SKM-1 treated with dmso at 0.1 percent for 144 hours (cell line): ENCODE data around the gene LTBP4.

ENCODE experiments used
- DNase-seq: peaks from one replicate; lab custom pipeline; 2025; ENCODE audit not compliant: unreplicated experiment; lab: John Stamatoyannopoulos, UW

The LTBP4 gene

DNA sequence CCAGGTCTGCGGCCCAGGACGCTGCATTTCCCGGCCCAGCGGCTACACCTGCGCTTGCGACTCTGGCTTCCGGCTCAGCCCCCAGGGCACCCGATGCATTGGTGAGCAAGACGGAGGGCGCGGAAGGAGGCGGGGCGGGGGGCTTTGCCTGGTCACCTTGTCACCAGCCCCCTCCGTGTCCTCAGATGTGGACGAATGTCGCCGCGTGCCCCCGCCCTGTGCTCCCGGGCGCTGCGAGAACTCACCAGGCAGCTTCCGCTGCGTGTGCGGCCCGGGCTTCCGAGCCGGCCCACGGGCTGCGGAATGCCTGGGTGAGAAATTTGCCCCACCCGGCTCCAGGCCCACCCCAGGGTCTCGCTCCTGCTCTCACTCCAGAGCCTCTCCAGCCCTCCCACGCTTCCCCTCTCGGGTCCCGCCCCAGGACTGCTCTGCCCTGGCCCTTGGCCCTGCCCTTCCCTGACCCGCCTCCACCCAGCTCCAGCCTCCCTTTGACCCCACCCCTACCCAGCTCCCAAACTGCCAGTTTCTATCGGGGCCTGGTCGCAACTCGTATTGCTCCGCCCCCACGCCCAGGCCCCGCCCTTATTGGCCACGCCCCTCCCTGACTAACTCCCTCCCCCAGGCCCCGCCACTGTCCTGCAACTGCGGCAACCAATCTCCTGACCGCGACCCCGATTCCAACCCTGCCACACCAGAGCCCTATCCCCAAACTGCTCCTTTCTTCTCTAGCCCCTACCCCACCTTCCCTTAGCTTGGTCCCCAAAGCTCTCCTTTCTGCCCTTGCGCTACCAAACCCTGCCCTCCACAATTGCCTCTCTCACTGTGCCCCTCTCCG lies 8.6 kb downstream of the LTBP4 start:
- peak; percentile 92 for DNase-seq

DNA sequence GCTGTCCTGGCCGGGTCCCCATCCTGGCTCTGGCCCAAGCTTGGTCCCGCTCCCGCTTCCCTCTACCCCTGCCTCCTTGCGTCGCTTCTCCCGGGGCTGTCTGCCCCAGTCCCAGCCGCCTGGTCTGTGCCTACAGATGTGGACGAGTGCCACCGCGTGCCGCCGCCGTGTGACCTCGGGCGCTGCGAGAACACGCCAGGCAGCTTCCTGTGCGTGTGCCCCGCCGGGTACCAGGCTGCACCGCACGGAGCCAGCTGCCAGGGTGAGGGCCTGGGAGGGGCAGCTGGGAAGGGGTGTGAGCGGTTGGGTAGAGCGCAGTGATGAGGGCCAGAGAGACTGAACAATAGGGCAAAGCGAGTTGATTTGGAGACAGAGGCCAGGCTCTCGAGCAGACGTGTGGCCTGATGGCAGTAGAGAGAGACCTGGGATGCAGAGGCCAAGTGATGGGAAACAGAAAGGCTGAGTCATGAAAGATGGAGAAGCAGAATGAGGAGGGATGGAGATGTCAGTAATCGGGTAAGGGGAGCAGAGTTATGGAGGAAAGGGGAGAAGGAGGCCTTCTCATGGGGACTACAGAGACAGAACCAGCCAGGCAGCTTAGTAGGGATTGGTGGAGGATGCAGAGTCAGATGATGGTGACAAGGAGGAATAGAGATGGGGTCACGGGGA lies 9.4 kb downstream of the LTBP4 start:
- DNase-seq = no peak

DNA sequence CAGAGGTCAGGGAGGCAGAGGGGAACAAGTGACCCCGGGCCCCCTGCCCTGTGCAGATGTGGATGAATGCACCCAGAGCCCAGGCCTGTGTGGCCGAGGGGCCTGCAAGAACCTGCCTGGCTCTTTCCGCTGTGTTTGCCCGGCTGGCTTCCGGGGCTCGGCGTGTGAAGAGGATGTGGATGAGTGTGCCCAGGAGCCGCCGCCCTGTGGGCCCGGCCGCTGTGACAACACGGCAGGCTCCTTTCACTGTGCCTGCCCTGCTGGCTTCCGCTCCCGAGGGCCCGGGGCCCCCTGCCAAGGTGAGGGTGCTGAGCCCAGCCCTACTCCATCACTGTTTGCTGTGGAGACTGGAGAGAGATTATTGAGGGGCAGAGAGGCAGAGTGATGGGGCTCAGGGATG lies 9.9 kb downstream of the LTBP4 start:
- no peak for DNase-seq

DNA sequence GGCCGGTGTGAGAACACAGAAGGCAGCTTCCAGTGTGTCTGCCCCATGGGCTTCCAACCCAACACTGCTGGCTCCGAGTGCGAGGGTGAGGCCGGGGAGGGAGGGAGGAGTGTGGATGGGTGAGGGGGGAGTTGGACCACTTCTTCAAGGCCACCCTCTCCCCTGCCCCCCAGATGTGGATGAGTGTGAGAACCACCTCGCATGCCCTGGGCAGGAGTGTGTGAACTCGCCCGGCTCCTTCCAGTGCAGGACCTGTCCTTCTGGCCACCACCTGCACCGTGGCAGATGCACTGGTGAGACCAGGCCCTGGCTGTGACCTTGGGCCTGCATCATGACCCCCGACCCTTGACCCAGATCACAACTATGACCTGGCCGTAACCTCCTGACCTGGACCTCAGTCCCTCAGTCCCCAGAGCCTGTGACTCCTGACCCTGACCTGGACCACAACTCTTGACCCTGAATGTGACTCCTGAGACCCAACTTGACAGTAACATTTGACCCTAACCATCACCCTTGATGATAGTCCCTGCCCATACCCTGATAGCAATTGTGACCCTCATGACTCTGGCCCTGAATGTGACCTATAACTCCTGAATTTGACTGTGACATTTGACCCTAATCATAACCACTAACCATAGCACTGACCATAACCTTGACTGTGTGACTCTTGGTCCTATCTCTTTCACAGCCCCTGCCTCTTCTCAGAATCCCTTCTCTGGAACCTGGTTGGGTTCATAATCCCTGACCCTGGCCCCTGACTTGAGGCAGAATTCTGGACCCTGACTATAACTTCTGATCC lies 10.9 kb downstream of the LTBP4 start:
- no peak for DNase-seq

DNA sequence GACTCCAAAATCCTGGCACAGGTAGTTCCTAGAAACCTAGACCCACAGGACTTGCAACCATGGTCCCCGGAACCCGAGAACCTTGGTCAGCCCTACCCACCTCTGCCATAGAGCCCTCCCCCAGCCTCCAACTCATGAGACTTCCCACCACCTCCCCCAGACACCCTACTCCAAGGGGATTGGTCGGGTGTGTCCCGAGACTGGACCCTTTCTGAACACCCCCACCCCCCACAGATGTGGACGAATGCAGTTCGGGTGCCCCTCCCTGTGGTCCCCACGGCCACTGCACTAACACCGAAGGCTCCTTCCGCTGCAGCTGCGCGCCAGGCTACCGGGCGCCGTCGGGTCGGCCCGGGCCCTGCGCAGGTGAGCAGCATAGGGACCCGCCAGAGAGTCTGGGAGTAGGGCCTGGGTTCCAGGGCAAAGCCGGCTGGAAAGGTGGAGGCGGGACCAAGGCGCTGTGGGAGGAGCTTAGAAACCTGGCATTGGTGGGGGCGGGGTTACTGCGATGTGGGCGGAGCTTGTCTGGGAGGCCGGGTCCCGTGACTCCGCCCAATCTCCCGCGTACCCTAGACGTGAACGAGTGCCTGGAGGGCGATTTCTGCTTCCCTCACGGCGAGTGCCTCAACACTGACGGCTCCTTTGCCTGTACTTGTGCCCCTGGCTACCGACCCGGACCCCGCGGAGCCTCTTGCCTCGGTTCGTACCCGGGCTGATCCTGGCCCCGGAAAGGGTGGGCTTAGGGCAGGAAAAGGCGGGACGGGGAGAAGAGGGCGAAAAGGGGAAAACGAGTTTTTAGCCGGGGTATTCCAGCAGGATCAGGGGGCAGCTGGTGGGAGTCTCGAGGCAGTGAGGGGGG lies 11.9 kb downstream of the LTBP4 start:
- DNase-seq = peak; percentile 72

DNA sequence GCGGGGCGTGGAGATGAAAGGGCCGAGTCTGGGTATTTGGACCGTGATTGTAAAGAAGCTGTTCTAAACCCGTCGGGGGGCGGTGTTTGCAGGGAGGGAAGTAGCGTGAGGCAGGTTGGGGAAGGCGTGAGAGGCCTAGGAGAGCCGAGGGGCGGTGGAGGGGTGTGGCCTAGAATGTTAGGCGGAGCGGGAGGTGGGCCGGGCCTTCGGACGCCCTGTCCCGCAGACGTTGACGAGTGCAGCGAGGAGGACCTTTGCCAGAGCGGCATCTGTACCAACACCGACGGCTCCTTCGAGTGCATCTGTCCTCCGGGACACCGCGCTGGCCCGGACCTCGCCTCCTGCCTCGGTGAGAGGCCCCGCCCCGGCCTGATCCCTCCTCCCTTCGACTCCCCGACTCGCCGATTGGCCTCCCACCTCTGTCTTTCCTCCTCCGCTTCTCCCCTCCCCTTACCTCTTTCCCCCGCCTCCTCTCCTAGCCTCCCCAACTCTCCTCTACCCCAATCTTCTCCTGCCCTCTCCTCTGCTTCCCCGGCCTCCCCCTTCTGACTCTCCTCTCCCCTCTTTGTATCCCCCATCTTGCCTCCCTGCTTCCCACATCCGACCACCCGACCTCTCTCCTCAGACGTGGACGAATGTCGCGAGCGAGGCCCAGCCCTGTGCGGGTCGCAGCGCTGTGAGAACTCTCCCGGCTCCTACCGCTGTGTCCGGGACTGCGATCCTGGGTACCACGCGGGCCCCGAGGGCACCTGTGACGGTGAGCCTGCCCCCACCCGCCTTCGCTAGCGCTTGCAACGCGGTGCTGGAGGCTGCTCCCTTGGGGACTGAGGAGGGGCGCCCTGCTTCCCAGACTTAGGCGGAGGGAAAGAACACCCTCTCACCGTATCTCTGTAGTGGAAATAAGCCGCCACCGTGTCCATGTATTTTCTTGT lies 12.8 kb downstream of the LTBP4 start:
- DNase-seq = peak; percentile 92

DNA sequence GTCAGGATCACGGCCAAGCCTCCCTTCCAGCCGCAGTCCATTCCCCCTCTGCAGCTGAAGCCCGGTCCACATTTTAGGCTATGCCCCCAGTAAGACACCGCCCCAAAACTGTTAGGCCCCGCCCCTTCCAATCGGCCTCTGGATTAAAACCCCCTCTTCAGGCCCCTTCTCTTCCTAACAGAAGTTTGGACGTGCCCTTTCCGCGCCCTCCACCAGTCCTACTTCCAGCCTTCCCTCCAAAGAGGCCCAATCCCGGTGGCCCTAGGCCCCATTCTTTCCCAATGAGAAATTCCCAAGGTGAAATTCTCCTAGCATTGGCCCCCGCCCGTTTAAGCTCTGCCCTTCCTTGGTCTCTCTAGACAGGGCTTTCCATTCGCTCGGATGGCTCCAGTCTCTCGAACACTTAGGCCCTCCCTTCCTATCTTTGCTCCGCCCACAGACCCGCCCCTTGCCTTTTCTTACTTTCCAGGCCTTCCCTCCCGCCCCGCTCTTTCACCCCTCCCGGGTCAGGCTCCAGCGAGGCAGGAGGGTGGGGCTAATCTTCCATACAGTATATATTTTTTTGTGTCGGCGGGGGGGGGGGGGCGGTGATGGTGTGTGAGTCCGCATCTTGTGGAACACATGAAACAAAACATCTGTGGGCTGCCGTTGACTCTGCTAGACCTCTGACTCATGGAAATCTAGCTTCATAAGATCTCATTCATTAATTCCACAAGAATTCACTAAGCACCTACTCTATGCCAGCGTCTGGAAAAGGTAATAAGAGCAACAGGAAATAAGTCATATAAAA lies 13.6 kb downstream of the LTBP4 start:
- no peak for DNase-seq

DNA sequence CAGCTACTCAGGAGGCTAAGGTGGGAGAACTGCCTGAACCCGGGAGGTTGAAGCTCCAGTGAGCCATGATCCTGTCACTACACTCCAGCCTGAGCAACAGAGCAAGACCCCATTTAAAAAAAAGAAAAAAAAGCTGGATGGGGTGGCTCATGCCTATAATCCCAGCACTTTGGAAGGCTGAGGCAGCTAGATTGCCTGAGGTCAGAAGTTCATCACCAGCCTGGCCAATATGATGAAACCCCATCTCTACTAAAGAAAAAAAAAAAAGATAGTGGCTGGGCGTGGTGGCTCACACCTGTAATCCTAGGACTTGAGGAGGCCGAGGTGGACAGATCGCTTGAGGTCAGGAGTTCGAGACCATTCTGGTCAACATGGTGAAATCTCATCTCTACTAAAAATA lies 15.0 kb downstream of the LTBP4 start:
- DNase-seq = no peak

DNA sequence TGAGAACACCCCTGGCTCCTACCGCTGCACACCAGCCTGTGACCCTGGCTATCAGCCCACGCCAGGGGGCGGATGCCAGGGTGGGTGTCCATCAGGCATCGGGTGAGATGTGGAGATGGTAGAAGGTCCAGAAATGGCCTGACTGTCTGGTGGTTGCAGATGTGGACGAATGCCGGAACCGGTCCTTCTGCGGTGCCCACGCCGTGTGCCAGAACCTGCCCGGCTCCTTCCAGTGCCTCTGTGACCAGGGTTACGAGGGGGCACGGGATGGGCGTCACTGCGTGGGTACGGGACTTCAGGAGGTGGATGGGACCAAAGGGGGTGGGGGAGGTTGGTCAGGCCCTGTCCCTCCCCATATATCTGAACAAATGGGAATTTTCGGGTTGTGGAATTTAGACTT lies 15.8 kb downstream of the LTBP4 start:
- DNase-seq = no peak

DNA sequence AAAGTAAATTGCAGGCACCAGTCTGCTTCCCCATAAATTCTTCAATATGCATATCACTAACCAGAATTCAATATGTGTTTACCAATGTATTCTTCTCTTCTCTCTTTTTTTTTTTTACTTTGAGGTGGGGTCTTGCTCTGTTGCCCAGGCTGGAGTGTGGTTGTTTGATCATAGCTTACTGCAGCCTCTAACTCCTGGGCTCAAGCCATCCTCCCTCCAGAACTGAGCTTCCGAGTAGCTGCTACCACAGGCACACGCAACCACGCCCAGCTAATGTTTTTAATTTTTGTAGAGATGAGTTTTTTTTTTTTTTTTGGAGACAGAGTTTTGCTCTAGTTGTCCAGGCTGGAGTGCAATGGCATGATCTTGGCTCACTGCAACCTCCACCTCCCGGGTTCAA lies 16.8 kb downstream of the LTBP4 start:
- no peak for DNase-seq

DNA sequence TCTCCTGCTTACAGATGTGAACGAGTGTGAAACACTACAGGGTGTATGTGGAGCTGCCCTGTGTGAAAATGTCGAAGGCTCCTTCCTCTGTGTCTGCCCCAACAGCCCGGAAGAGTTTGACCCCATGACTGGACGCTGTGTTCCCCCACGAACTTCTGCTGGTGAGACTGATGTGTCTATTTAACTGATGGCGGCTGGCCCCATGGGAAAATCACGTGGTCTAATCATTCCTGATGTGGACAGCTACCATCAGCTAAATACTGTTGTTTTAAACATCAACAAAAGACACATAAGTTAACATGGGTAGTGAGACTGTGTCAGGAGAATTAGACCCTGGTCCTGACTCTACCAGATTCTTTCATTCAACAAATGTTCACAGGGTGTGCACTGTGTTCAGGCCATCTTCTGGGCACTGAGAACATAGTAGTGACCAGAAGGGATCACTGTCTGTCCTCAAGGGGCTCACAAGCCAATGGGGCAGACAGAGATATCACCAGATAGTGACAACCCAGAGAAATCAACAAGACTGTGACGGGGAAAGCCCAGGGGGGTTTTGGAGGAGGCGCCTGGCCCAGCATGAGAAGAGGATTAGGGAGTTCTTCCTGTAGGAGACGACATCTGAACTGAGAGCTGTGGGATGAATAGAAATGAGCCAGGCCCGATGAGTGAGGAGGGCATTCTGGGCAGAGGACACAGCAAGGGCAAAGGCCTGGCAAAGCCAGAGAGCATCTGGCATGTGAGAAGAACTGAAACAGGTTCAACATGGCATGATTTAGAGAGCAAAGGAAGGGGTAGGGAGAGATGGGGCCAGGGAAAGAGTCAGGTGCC lies 18.4 kb downstream of the LTBP4 start:
- DNase-seq = no peak

DNA sequence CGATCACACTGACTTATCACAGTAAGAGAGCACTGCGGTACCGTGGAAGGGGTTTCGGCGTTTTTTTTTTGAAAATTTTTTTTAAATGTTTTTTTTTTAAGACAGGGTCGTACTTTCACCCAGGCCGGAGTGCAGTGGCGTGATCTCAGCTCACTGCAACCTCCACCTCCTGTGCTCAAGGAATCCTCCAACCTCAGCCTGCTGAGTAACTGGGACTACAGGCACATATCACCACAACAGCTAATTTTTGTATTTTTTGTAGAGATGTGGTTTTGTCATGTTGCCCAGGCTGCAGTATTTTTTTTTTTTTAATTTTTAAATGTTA lies 19.0 kb downstream of the LTBP4 start:
- DNase-seq = no peak

DNA sequence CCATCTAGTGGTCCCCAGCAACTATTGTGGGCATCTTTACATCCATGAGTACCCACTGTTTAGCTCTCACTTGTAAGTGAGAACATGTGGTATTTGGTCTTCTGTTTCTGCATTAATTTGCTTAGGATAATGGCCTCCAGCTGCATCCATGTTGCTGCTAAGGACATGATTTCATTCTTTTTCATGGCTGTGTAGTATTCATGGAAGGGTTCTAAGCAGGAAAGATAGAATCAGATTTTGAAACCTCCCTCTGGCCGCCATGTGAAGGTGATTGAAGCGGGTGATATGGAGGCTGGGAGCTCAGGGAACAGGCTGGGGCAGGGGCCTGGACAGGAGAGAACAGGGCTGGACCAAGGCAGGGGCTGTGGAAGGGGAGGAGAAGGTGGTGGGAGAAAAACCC lies 20.1 kb downstream of the LTBP4 start:
- no peak for DNase-seq

DNA sequence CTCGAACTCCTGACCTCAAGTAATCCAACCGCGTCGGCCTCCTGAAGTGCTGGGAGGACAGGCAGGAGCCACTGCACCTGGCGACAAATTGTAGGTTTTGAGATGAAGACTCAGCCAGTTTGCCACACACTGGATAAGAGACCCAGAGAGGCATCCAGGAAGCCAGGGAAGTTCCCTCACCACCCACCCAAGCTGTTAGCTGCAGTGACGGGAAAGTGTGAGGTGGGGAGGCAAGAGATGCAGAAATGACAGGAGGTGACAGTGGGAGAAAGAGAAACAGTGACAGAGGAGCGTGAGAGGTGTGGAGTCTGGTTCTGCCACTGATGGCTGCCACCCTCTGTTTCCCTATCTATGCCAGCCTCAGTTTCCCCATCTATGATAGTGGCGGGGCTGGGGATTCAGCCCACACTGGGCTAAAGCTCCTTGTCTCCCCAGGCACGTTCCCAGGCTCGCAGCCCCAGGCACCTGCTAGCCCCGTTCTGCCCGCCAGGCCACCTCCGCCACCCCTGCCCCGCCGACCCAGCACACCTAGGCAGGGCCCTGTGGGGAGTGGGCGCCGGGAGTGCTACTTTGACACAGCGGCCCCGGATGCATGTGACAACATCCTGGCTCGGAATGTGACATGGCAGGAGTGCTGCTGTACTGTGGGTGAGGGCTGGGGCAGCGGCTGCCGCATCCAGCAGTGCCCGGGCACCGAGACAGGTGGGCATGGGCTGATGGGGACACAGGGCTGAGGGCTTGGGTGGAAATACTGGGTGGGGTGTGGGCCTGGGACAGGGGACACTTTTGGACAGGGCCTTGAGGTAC lies 21.0 kb downstream of the LTBP4 start:
- no peak for DNase-seq

DNA sequence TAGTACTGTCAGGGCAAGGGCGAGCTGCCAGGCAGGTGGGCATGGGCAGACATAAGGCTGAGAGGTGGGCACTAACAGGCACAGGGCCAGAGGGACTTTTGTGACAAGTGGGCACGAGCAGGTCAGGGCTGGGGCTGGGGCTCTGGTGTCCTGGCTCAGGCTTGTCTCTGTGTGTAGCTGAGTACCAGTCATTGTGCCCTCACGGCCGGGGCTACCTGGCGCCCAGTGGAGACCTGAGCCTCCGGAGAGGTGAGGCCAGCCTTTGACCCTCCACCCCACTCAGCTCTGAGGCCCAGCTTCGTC lies 21.6 kb downstream of the LTBP4 start:
- DNase-seq = no peak

DNA sequence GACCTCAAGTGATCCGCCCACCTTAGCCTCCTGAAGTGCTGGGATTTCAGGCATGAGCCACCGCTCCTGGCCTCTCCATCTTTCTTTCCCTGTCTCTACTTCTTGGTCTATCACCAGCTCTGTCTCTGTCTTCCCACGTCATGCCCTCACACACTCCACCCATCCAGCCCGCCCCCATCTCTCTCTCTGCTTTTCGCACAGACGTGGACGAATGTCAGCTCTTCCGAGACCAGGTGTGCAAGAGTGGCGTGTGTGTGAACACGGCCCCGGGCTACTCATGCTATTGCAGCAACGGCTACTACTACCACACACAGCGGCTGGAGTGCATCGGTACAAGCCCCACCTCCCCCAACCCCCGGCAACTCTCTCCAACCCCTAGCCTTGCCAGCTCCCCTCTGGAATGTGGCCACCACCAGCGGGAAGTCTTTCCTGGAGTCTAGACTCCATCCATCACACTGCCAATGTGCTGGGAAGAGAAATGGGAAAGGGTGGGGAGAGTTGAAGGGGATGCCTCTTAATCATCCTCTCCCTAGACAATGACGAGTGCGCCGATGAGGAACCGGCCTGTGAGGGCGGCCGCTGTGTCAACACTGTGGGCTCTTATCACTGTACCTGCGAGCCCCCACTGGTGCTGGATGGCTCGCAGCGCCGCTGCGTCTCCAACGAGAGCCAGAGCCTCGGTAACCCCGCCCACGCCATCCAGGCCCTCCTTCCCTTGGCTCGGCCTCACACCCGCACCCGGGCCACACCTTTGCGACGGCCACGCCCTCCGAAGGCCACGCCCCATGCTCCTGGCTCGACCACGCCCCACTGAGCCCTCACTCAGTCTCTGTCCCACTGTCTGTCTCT lies 22.5 kb downstream of the LTBP4 start:
- DNase-seq = no peak
